ENCODE data around the gene DVL1. TPM values are rescaled to one million over a fixed set of nuclear protein-coding genes. Genes with fewer than 3 reads are reported as not detected.
A peak's percentile ranks its signal among the peaks of the same experiment; 100 is the strongest.

Gene DVL1
- total and polyA plus RNA-seq, 9 of the 15 experiments (the other 6 are each of a cell fraction or from before 2014, with no cell fraction given), result 0.62 to 135 (median 24.3) TPM

DNA sequence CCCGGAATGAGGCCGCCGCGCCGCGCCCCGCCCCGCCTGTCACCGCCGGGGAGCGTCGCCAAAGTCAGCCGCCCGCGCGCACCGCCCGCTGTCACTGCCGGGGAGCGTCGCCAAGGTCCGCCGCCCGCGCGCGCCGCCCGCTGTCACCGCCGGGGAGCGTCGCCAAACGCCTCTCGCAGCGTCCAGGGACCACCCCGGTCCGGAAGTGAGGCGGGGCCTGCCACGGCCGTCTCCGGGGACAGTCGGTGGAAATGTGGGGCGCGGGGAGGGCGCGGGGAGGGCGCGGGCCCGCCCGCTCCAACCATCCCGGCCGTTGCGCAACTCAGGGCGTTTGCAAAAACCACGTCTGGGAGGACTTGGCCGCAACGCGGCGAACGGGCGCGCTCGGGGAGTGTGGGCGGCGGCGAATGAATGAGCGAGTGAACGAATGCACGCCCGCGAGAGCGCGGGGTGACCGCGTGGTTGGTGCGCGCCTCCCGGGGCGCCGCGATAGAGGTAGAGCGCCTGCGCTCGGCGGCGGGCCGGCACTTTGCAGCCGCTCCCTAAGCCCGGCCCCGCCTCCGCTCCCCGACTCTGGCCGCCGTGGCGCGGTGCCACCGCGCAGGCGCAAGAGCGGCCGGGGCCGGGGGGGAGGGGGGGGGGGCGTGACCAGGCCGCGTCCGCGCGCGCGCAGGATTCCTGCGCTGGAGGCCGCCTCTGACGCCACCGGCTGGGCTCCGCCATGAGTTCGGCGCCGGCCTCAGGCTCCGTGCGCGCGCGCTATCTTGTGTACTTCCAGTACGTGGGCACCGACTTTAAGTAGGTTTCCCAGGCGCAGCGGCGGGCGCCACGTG is 41.1 kb downstream of the DVL1 start, which contains the start of the genes ACAP3 and PUSL1 (continued):
- TF ChIP-seq, protein P1, sequence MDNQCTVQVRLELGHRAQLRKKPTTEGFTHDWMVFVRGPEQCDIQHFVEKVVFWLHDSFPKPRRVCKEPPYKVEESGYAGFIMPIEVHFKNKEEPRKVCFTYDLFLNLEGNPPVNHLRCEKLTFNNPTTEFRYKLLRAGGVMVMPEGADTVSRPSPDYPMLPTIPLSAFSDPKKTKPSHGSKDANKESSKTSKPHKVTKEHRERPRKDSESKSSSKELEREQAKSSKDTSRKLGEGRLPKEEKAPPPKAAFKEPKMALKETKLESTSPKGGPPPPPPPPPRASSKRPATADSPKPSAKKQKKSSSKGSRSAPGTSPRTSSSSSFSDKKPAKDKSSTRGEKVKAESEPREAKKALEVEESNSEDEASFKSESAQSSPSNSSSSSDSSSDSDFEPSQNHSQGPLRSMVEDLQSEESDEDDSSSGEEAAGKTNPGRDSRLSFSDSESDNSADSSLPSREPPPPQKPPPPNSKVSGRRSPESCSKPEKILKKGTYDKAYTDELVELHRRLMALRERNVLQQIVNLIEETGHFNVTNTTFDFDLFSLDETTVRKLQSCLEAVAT (IDR thresholded peaks at IDR 0.05), result no peak
- no peak for TF ChIP-seq ZNF239 (CRISPR knock-in tag; IDR thresholded peaks at IDR 0.05)
- no peak for TF ChIP-seq HOXB6 (CRISPR knock-in tag; IDR thresholded peaks at IDR 0.05; ENCODE audit: borderline replicate concordance)
- TF ChIP-seq ZNF717 (CRISPR knock-in tag; IDR thresholded peaks at IDR 0.05), result no peak
- no peak for TF ChIP-seq ZNF584 (CRISPR knock-in tag; IDR thresholded peaks at IDR 0.05; ENCODE audit: low read depth)
- peak; percentile 100 for TF ChIP-seq CTBP1 (IDR thresholded peaks at IDR 0.05; ENCODE audit: borderline replicate concordance)
- TF ChIP-seq ARID1B (IDR thresholded peaks at IDR 0.05), result no peak; the same call in 1 of the 2 replicates
- no peak for TF ChIP-seq CHD4 (IDR thresholded peaks at IDR 0.05; ENCODE audit: insufficient read depth, insufficient replicate concordance, low read depth, low read length, poor library complexity, severe bottlenecking)
- TF ChIP-seq SMARCA4 (IDR thresholded peaks at IDR 0.05), result no peak
- TF ChIP-seq, protein P2, sequence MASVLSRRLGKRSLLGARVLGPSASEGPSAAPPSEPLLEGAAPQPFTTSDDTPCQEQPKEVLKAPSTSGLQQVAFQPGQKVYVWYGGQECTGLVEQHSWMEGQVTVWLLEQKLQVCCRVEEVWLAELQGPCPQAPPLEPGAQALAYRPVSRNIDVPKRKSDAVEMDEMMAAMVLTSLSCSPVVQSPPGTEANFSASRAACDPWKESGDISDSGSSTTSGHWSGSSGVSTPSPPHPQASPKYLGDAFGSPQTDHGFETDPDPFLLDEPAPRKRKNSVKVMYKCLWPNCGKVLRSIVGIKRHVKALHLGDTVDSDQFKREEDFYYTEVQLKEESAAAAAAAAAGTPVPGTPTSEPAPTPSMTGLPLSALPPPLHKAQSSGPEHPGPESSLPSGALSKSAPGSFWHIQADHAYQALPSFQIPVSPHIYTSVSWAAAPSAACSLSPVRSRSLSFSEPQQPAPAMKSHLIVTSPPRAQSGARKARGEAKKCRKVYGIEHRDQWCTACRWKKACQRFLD (CRISPR knock-in tag; IDR thresholded peaks at IDR 0.05), result peak; percentile 86
- TF ChIP-seq ELF1 (tag; IDR thresholded peaks at IDR 0.05), result peak; percentile 93
- 0 out of 2 replicates have a peak, but pooled peaks have one; percentile 8 for TF ChIP-seq SIN3B (IDR thresholded peaks at IDR 0.05; ENCODE audit: low read depth)
- TF ChIP-seq HDAC2 (IDR thresholded peaks at IDR 0.05), result peak; percentile 76
- peak; percentile 40 to 87 (median 81) for TF ChIP-seq YY1 (IDR thresholded peaks at IDR 0.05; ENCODE audit: borderline replicate concordance in 1 of 3, control insufficient read depth in 1 of 3, extremely low read depth in 1 of 3, insufficient read depth in 3 of 3, insufficient read length in 1 of 3, insufficient replicate concordance in 2 of 3, low read depth in 1 of 3, low read length in 2 of 3)
- TF ChIP-seq ZNF24 (IDR thresholded peaks at IDR 0.05), result peak; percentile 99
- TF ChIP-seq, protein P3, sequence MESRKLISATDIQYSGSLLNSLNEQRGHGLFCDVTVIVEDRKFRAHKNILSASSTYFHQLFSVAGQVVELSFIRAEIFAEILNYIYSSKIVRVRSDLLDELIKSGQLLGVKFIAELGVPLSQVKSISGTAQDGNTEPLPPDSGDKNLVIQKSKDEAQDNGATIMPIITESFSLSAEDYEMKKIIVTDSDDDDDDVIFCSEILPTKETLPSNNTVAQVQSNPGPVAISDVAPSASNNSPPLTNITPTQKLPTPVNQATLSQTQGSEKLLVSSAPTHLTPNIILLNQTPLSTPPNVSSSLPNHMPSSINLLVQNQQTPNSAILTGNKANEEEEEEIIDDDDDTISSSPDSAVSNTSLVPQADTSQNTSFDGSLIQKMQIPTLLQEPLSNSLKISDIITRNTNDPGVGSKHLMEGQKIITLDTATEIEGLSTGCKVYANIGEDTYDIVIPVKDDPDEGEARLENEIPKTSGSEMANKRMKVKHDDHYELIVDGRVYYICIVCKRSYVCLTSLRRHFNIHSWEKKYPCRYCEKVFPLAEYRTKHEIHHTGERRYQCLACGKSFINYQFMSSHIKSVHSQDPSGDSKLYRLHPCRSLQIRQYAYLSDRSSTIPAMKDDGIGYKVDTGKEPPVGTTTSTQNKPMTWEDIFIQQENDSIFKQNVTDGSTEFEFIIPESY (CRISPR knock-in tag; IDR thresholded peaks at IDR 0.05), result peak; percentile 72
- TF ChIP-seq ZNF785 (CRISPR knock-in tag; IDR thresholded peaks at IDR 0.05), result no peak
- TF ChIP-seq HNRNPL (IDR thresholded peaks at IDR 0.05; ENCODE audit: low read depth, low read length), result 0 out of 2 replicates have a peak, but pooled peaks have one; percentile 11
- no peak for TF ChIP-seq ZNF133 (CRISPR knock-in tag; IDR thresholded peaks at IDR 0.05)
- TF ChIP-seq THRAP3 (IDR thresholded peaks at IDR 0.05; ENCODE audit: borderline replicate concordance), result no peak
- TF ChIP-seq ETV6 (IDR thresholded peaks at IDR 0.05; ENCODE audit: borderline replicate concordance in 1 of 2, low read depth in 2 of 2, low read length in 1 of 2), result no peak
- TF ChIP-seq ETV6 (CRISPR knock-in tag; IDR thresholded peaks at IDR 0.05; ENCODE audit: borderline replicate concordance), result no peak
- peak; percentile 10; the same call in 1 of the 2 replicates for TF ChIP-seq ZNF274 (IDR thresholded peaks at IDR 0.05; ENCODE audit: borderline replicate concordance, low read depth, low read length)
- peak; percentile 90 for TF ChIP-seq GABPA (tag; conservative IDR thresholded peaks at IDR 0.05; ENCODE audit: low read depth)
